SU-DHL-6 (cell line): Measurements from ENCODE around the gene RERGL.
"Not testable (repeated sequence)": the region's sequence is repeated elsewhere in the genome, so short reads cannot be mapped to it uniquely, and the experiment has no call there.

Experiments used
- H2AFZ ChIP-seq: fragments of 200-600 bp; sonication (generic); 2 replicates; pipeline ENCODE4 v1.6.1; 2014; ENCODE audit warnings: low read depth, mild to moderate bottlenecking, moderate library complexity, mixed read lengths, antibody characterized with exemption, low read length; ENCODE audit not compliant: severe bottlenecking
- H3F3A ChIP-seq: fragments of 200-600 bp; shearing (Covaris generic); 2 replicates; pipeline ENCODE4 v1.6.0; 2016; ENCODE audit warnings: antibody characterized with exemption, mild to moderate bottlenecking; ENCODE audit not compliant: insufficient read depth
- H3K27ac ChIP-seq: fragments of 200-600 bp; sonication (generic); 2 replicates; pipeline ENCODE4 v1.5.1; 2016; ENCODE audit warnings: low read depth, mild to moderate bottlenecking, low read length, moderate library complexity, mixed read lengths
- H3K27me3 ChIP-seq: fragments of 200-600 bp; sonication (generic), shearing (Covaris generic); 2 replicates; pipeline ENCODE4 v1.6.0; 2014; ENCODE audit warnings: mild to moderate bottlenecking, low read length
- H3K36me3 ChIP-seq: fragments of 200-600 bp; sonication (generic); 2 replicates; pipeline ENCODE4 v1.6.1; 2014; ENCODE audit warnings: mild to moderate bottlenecking, low read length, mixed read lengths
- H3K4me2 ChIP-seq: fragments of 300-600, 200-600 bp; shearing (Covaris generic), sonication (generic); 2 replicates; pipeline ENCODE4 v1.6.0; 2014; ENCODE audit warnings: low read length, low read depth, mild to moderate bottlenecking; ENCODE audit not compliant: poor library complexity, severe bottlenecking
- H3K4me3 ChIP-seq: fragments of 200-600 bp; sonication (generic); 2 replicates; pipeline ENCODE4 v1.5.1; 2014; ENCODE audit warnings: antibody characterized with exemption, low read length, mild to moderate bottlenecking, mixed read lengths; ENCODE audit not compliant: insufficient read depth, poor library complexity, severe bottlenecking
- H3K79me2 ChIP-seq: fragments of 200-600 bp; sonication (generic); 2 replicates; pipeline ENCODE4 v1.6.1; 2014; ENCODE audit warnings: mild to moderate bottlenecking, low read length, moderate library complexity; ENCODE audit not compliant: insufficient read depth
- H3K9ac ChIP-seq: fragments of 200-600 bp; sonication (generic); 2 replicates; pipeline ENCODE4 v1.7.0; 2014; ENCODE audit warnings: mild to moderate bottlenecking, low read length
- H3K9me2 ChIP-seq: fragments of 200-600 bp; sonication (generic); replicated peaks from 2 replicates; pipeline ENCODE4 v1.6.1; 2014; ENCODE audit warnings: low read length; ENCODE audit not compliant: insufficient read depth
- H3K9me3 ChIP-seq: fragments of 200-600 bp; sonication (generic); 2 replicates; pipeline ENCODE4 v1.6.1; 2014; ENCODE audit warnings: low read length, mixed read lengths; ENCODE audit not compliant: insufficient read depth
- H4K20me1 ChIP-seq: fragments of 200-600 bp; sonication (generic); 2 replicates; pipeline ENCODE4 v1.6.1; 2014; ENCODE audit warnings: low read depth, mild to moderate bottlenecking, antibody characterized with exemption, low read length, moderate library complexity, mixed read lengths
- CTCF ChIP-seq: fragments of 200-600 bp; sonication (generic); IDR thresholded peaks from one replicate; pipeline ENCODE4 v1.5.1; 2017; ENCODE audit warnings: antibody characterized with exemption, mild to moderate bottlenecking, low read length, moderate library complexity; ENCODE audit not compliant: insufficient read depth, poor library complexity, severe bottlenecking
- EZH2phosphoT487 ChIP-seq: fragments of 200-600 bp; sonication (generic), shearing (Covaris generic); conservative IDR thresholded peaks from 2 replicates; pipeline ENCODE4 v1.6.1; 2018; ENCODE audit warnings: mild to moderate bottlenecking, antibody characterized with exemption, low read length, moderate library complexity, mixed read lengths

RERGL gene

DNA sequence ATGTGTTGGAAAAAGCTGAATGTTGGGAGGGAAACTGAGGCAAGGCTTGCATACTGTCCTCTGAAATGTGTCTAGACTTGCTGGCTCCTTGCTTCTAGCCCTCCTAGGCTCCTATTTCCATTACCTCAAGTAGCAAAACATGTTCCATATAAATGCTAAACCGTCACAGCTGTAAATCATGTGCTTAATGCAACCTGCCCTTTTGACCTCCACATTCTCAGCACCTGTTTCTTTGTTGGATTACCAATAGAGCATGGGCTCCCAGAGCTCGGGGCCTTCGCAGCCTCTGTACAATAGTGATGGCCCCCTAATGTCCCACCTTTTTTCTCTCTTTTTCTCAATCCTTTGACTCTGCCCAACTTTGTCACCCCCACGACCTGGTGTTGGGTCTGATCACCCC, 23.3 kb downstream of the RERGL start:
- Histone ChIP-seq H3K9me3 (no peaks in the 10 kb centered on the region), H3K27me3 (no peaks in the 10 kb centered on the region), H3F3A (no peaks in the 10 kb centered on the region), H2AFZ (no peak overlapping the region), H3K4me2 (no peak overlapping the region), H4K20me1 (no peaks in the 10 kb centered on the region), H3K79me2 (no peaks in the 10 kb centered on the region), H3K27ac (no peak overlapping the region), H3K9me2 (no peaks in the 10 kb centered on the region), H3K4me3 (no peak overlapping the region), H3K36me3 (no peaks in the 10 kb centered on the region), H3K9ac (no peak overlapping the region)
- no peak for TF ChIP-seq CTCF
- no peak for TF ChIP-seq EZH2phosphoT487

- not testable (repeated sequence) for H3K9me3 ChIP-seq, H3K27ac ChIP-seq, H4K20me1 ChIP-seq
Measured at GRCh38 chr12:18062867-18063266, 27.1 kb downstream of the RERGL start.

DNA sequence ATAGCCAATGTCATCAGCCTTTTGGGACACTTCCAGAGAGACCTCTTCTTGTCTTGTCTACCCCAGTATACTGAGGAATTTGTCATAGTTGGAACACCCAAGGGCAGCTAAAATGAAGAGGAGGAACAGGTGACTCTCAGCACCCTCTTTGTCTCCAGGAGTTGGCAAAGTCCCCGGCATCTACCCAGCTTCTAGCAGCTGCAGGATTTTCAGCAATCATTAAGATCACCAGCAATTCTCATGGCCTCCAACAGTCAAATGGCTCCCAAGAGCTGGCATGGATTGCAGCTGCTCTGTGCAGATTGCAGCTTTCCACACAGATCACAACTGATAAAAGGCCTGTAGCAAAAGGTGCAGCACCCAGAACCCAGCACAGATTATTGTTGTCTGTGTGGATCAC, 32.9 kb downstream of the RERGL start:
- Histone ChIP-seq H3K36me3 (no peaks in the 10 kb centered on the region; the same call in 1 of the 2 replicates), H3K4me2 (no peak overlapping the region), H3K9me3 (no peaks in the 10 kb centered on the region), H2AFZ (no peak overlapping the region), H4K20me1 (no peaks in the 10 kb centered on the region), H3K4me3 (no peak overlapping the region), H3K27me3 (no peaks in the 10 kb centered on the region), H3F3A (no peaks in the 10 kb centered on the region), H3K79me2 (no peaks in the 10 kb centered on the region), H3K9ac (no peak overlapping the region), H3K9me2 (no peaks in the 10 kb centered on the region), H3K27ac (no peak overlapping the region)
- TF ChIP-seq CTCF (no peak), EZH2phosphoT487 (no peak)

More at GRCh38 chr12:18062867-18063266, 27.1 kb downstream of the RERGL start:
- H3K4me2 ChIP-seq, H3K27me3 ChIP-seq, H3K79me2 ChIP-seq, H3K36me3 ChIP-seq, H3F3A ChIP-seq, H3K4me3 ChIP-seq, H3K9me2 ChIP-seq, H3K9ac ChIP-seq, H2AFZ ChIP-seq: not testable (repeated sequence)

GRCh38 chr12:18054925-18055619, 34.9 kb downstream of the RERGL start:
- no peaks in the 10 kb centered on the region for H3F3A ChIP-seq
- H3K4me3 ChIP-seq: no peak overlapping the region
- no peak overlapping the region for H3K4me2 ChIP-seq
- no peaks in the 10 kb centered on the region; the same call in 1 of the 2 replicates for H3K36me3 ChIP-seq
- H3K79me2 ChIP-seq: no peaks in the 10 kb centered on the region
- no peak overlapping the region for H2AFZ ChIP-seq
- no peak for TF ChIP-seq CTCF
- TF ChIP-seq EZH2phosphoT487: no peak
- H3K27ac ChIP-seq: no peak overlapping the region
- no peaks in the 10 kb centered on the region for H3K27me3 ChIP-seq
- H3K9ac ChIP-seq: no peak overlapping the region
- H4K20me1 ChIP-seq: no peaks in the 10 kb centered on the region
- H3K9me3 ChIP-seq: no peaks in the 10 kb centered on the region
- H3K9me2 ChIP-seq: no peaks in the 10 kb centered on the region
